A549 (cell line): Measurements from ENCODE around the gene TP53BP2. TPM values are rescaled to one million over a fixed set of nuclear protein-coding genes. Genes with fewer than 3 reads are reported as not detected.

Experiments
- ATAC-seq, 2 experiments: fragments of 200-7000 bp in 1 of 2; fragments of >200 bp in 1 of 2; cut with Nextera tagmentation in 1 of 2; cut with Tn5 transposase in 1 of 2; 3 replicates each; pipeline versions ENCODE4 v1.8.0 to v1.9.1; 2018 to 2020; ENCODE audit warnings: mild to moderate bottlenecking in 1 of 2, moderate library complexity in 1 of 2
- CTCF ChIA-PET: fragments of 300-600 bp; sonication (Branson Sonifier 250); formaldehyde crosslinking; extraction: SDS; loops from one replicate; lab custom pipeline; 2021; ENCODE audit warnings: antibody characterized with exemption, inconsistent platforms; lab: Yijun Ruan, JAX
- POLR2A ChIA-PET: fragments of 350-600 bp; formaldehyde crosslinking; extraction: SDS; loops from one replicate; lab custom pipeline; 2021; ENCODE audit warnings: antibody characterized with exemption, inconsistent platforms; lab: Yijun Ruan, JAX
- DNase-seq, 2 experiments: peaks; one replicate each; pipeline versions ENCODE4 v3.0.0 to v3.0.0-alpha.2; 2011 to 2016; ENCODE audit warnings: low read depth in 1 of 2, low spot score in 1 of 2
- FAIRE-seq: peaks from 2 replicates; lab custom pipeline; 2011; peaks lifted over from hg19 to GRCh38; lab: Jason Lieb, UNC
- H3K27ac ChIP-seq, 2 experiments: fragments of >200 bp; sonication (Bioruptor Twin); formaldehyde crosslinking; 3 replicates each; pipeline ENCODE4 v1.5.1; 2016 to 2017
- H3K4me1 ChIP-seq: fragments of >200 bp; sonication (Bioruptor Twin); formaldehyde crosslinking; 3 replicates; pipeline ENCODE4 v1.6.1; 2016
- H3K4me2 ChIP-seq: fragments of >200 bp; sonication (Bioruptor Twin); formaldehyde crosslinking; 3 replicates; pipeline ENCODE4 v1.6.1; 2016
- H3K4me3 ChIP-seq: fragments of >200 bp; sonication (Bioruptor Twin); formaldehyde crosslinking; 3 replicates; pipeline ENCODE4 v1.5.1; 2016
- H3K9me3 ChIP-seq: fragments of >200 bp; sonication (Bioruptor Twin); formaldehyde crosslinking; 3 replicates; pipeline ENCODE4 v1.6.1; 2016
- BHLHE40 ChIP-seq: IDR thresholded peaks from 2 replicates; pipeline ENCODE4 v1.6.1; 2012; ENCODE audit warnings: low read depth, low read length, inconsistent platforms
- CEBPB ChIP-seq, 2 experiments: fragments of >200 bp in 1 of 2; sonication (Bioruptor Twin) in 1 of 2; formaldehyde crosslinking in 1 of 2; IDR thresholded peaks; 2 replicates each; pipeline ENCODE4 v1.6.1; 2012 to 2016
- CHD2 ChIP-seq: fragments of 150-350 bp; IDR thresholded peaks from 2 replicates; pipeline ENCODE4 v1.6.1; 2014; ENCODE audit warnings: low read length; ENCODE audit not compliant: partially characterized antibody
- EHMT2 ChIP-seq: fragments of 200-600 bp; sonication (generic); IDR thresholded peaks from 2 replicates; pipeline ENCODE4 v1.6.1; 2016; ENCODE audit warnings: antibody characterized with exemption, low read depth, mild to moderate bottlenecking, moderate library complexity
- FOXS1 ChIP-seq: fragments of 250-450 bp; sonication (Bioruptor Pico); IDR thresholded peaks from 2 replicates; pipeline ENCODE4 v1.5.0; 2020; ENCODE audit warnings: mild to moderate bottlenecking, moderate library complexity
- GATA3 ChIP-seq: IDR thresholded peaks from 2 replicates; pipeline ENCODE4 v1.6.1; 2012; ENCODE audit warnings: borderline replicate concordance
- HEYL ChIP-seq: fragments of 250-450 bp; sonication (Bioruptor Pico); IDR thresholded peaks from 2 replicates; pipeline ENCODE4 v1.8.0; 2021; ENCODE audit warnings: mild to moderate bottlenecking, moderate library complexity
- HOXA7 ChIP-seq: fragments of 250-450 bp; sonication (Bioruptor Pico); IDR thresholded peaks from 2 replicates; pipeline ENCODE4 v1.5.0; 2020; ENCODE audit warnings: mild to moderate bottlenecking, moderate library complexity
- JUNB ChIP-seq: fragments of >200 bp; sonication (Bioruptor Twin); formaldehyde crosslinking; IDR thresholded peaks from 2 replicates; pipeline ENCODE4 v1.6.1; 2016
- KDM1A ChIP-seq: fragments of 200-600 bp; sonication (generic); IDR thresholded peaks from 2 replicates; pipeline ENCODE4 v1.6.1; 2016; ENCODE audit warnings: low read depth, mild to moderate bottlenecking
- KDM5A ChIP-seq: fragments of 200-600 bp; sonication (generic); IDR thresholded peaks from 2 replicates; pipeline ENCODE4 v1.6.1; 2016; ENCODE audit warnings: antibody characterized with exemption, mild to moderate bottlenecking
- MYC ChIP-seq: IDR thresholded peaks from 2 replicates; pipeline ENCODE4 v1.6.1; 2012; ENCODE audit warnings: mild to moderate bottlenecking, inconsistent platforms, low read length, improper control_type of control experiment, borderline replicate concordance
- NPAS2 ChIP-seq: fragments of 250-450 bp; sonication (Bioruptor Pico); IDR thresholded peaks from 2 replicates; pipeline ENCODE4 v1.8.0; 2022; ENCODE audit warnings: mild to moderate bottlenecking, moderate library complexity, borderline replicate concordance
- POLR2A ChIP-seq: IDR thresholded peaks from 2 replicates; pipeline ENCODE4 v1.6.1; 2012; ENCODE audit warnings: mild to moderate bottlenecking, low read length
- POLR2AphosphoS2 ChIP-seq: conservative IDR thresholded peaks from 2 replicates; pipeline ENCODE4 v1.6.1; 2012; ENCODE audit warnings: low read length, improper control_type of control experiment, inconsistent platforms
- RAD21 ChIP-seq, 2 experiments: fragments of >200 bp in 1 of 2; sonication (Bioruptor Twin) in 1 of 2; formaldehyde crosslinking in 1 of 2; IDR thresholded peaks in 1 of 2; conservative IDR thresholded peaks in 1 of 2; 2 replicates in 1 of 2; 3 replicates in 1 of 2; pipeline ENCODE4 v1.6.1; 2012 to 2018; ENCODE audit warnings: inconsistent platforms in 1 of 2
- ZFP36 ChIP-seq: fragments of 450-650 bp; IDR thresholded peaks from 2 replicates; pipeline ENCODE4 v1.6.1; 2014; ENCODE audit warnings: borderline replicate concordance; ENCODE audit not compliant: partially characterized antibody
- WGBS: methylation state at CpG from one replicate; pipeline ENCODE4 v1.1.6; 2017; ENCODE audit errors: missing lambda C conversion rate; 5-methylcytosine and 5-hydroxymethylcytosine counted together
- polyA plus RNA-seq, 4 experiments: library from polyadenylated mRNA; depleted of rRNA in 3 of 4; stranded (reverse); fragments of >200 nt; fragmentation: RNase III in 1 of 4; extraction: RNeasy Plus Mini Kit Qiagen cat#74134 plus additional on column Dnase treatment in 1 of 4; gene quantifications; 2 replicates in 3 of 4; 3 replicates in 1 of 4; pipeline ENCODE4 v1.2.3, GENCODE V29; 2011 to 2017
- TF ChIP-seq, protein P1 (sequence below): fragments of >200 bp; sonication (Bioruptor Twin); formaldehyde crosslinking; IDR thresholded peaks from 3 replicates; pipeline ENCODE4 v1.6.1; 2016
- TF ChIP-seq, protein P2 (sequence below): IDR thresholded peaks from 2 replicates; pipeline ENCODE4 v1.6.1; 2012; ENCODE audit warnings: low read depth, borderline replicate concordance

The TP53BP2 gene
- polyA plus RNA-seq, 2 of the 4 experiments (the other 2 are of a cell fraction), result 14.0 to 33.5 TPM

DNA sequence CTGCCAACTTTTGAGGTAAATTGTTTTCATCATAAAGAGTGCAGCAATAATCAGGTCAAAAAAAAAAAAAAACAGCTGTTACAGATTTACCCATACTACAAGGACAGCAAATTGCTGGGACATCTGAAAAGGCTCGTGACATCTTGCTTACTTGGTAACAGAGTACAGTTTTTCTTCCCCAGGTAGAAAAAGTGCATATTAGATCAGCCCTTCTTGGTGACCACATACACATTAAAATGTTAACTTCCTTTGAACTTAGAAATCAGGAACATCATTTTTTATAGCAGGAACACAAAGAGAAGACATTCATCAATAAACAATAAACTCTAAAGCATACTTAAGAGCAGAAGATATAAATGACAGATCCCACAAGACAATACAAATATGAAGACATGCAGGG lies 16.1 kb downstream of the TP53BP2 start:
- FAIRE-seq (no peak), DNase-seq (no peak)
- Histone ChIP-seq H3K4me1 (peaks cover 28% of the 10 kb centered on the region), H3K27ac (no peak overlapping the region)
- ChIA-PET CTCF (interaction anchor here (0.6 kb wide), 1 partner anchor 37 kb away, joined by 3 read pairs; no protein-coding TSS in a partner anchor), POLR2A (interaction anchor here (0.6 kb wide), 1 partner anchor 14 kb away, joined by 3 read pairs; no protein-coding TSS in a partner anchor)
- TF ChIP-seq POLR2AphosphoS2 (no peak), GATA3 (no peak), KDM1A (no peak)
- TF ChIP-seq, protein P1, sequence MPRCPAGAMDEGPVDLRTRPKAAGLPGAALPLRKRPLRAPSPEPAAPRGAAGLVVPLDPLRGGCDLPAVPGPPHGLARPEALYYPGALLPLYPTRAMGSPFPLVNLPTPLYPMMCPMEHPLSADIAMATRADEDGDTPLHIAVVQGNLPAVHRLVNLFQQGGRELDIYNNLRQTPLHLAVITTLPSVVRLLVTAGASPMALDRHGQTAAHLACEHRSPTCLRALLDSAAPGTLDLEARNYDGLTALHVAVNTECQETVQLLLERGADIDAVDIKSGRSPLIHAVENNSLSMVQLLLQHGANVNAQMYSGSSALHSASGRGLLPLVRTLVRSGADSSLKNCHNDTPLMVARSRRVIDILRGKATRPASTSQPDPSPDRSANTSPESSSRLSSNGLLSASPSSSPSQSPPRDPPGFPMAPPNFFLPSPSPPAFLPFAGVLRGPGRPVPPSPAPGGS, result no peak
- TF ChIP-seq, all 56 proteins: peak for 0
- 88% methylated on average over 1 of the region's 1 CpG for WGBS
- H3K9me3 ChIP-seq, result no peaks in the 10 kb centered on the region
- no peak overlapping the region for H3K4me2 ChIP-seq
- no peak for ATAC-seq
- no peak overlapping the region for H3K4me3 ChIP-seq

DNA sequence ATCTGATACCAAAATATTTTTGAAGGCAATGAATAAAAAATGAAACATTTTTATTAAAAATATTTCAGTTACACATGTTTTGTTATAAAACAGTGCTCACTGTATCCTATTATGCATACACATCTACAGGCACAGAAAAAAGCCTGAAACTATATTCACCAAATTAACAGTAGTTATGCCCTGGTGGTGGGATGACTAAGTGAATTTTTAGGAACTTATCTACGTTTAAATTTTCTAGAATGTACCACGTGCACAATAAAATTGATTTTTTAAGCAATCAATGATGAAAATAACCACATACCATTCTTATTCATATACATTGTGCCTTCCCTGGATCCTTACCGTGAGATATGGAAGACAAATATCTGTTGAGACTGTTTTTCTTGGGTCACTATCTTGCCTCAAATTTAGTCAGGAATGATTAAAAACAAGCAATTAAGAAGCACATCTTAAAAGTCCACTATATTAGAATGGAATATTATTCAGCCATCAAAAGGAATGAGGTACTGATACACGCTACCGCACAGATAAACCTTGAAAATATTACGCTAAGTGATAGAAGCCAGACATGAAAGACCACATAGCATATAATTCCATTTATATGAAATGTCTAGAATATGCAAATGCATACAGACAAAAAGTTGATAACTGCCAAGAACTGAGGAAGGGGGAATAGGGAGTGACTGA lies 17.4 kb downstream of the TP53BP2 start:
- DNase-seq, result no peak
- Histone ChIP-seq H3K4me3 (no peak overlapping the region), H3K9me3 (no peaks in the 10 kb centered on the region), H3K4me1 (peaks cover 23% of the 10 kb centered on the region), H3K27ac (no peak overlapping the region), H3K4me2 (no peak overlapping the region)
- ChIA-PET POLR2A (no interaction called here), CTCF (no interaction called here)
- no peak for ATAC-seq
- TF ChIP-seq CHD2, result no peak
- no peak for TF ChIP-seq HOXA7 (CRISPR knock-in tag)
- no peak for TF ChIP-seq BHLHE40
- WGBS, result 92% methylated on average over 6 of the region's 6 CpGs
- FAIRE-seq, result no peak

DNA sequence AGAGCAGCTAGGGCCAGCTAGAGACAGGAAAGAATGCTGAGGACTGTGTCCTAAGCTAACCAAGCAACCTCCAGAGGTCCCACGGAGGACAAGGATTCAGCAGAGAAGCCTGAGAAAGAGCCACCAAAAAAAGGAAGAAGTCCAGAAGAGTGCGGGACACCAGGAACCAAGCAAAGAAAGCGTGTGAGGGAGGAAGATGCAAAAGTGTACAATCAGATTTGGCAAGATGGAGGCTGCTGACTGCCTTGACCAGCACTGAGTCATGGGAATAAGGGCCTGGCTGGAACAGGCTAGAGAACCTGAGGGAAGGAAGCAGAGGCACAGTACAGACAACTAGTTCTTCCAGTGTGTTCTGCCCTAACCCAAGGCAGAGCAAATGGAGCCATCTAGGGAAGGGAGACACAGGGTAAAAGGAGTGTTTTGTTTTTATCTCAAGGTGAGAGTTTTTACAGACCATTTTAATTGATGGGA lies 18.5 kb downstream of the TP53BP2 start:
- Histone ChIP-seq H3K4me1 (peaks cover 13% of the 10 kb centered on the region), H3K4me2 (no peak overlapping the region), H3K9me3 (no peaks in the 10 kb centered on the region), H3K4me3 (no peak overlapping the region), H3K27ac (no peak overlapping the region)
- TF ChIP-seq CEBPB (IDR thresholded peaks at IDR 0.05) (no peak), JUNB (no peak), ZFP36 (no peak), RAD21 (conservative IDR thresholded peaks at IDR 0.05 in 1 of 2, IDR thresholded peaks at IDR 0.05 in 1 of 2) (no peak), NPAS2 (no peak), HEYL (no peak), MYC (no peak), EHMT2 (no peak), KDM5A (no peak), FOXS1 (CRISPR knock-in tag) (no peak), POLR2A (no peak)
- TF ChIP-seq, protein P2, sequence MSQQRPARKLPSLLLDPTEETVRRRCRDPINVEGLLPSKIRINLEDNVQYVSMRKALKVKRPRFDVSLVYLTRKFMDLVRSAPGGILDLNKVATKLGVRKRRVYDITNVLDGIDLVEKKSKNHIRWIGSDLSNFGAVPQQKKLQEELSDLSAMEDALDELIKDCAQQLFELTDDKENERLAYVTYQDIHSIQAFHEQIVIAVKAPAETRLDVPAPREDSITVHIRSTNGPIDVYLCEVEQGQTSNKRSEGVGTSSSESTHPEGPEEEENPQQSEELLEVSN, result no peak
- POLR2A ChIA-PET, result no interaction called here
- ATAC-seq (peak in 1 of 2 experiments; percentile 48; a peak in 3 of 6 replicates), FAIRE-seq (no peak), DNase-seq (no peak)
- CTCF ChIA-PET, result no interaction called here
- over 99% methylated on average over 3 of the region's 3 CpGs for WGBS
